GM12878 (cell line): ENCODE data around the gene CBR3. TPM values are rescaled to one million over a fixed set of nuclear protein-coding genes. Genes with fewer than 3 reads are reported as not detected.

ENCODE experiments used
- CHD4 ChIP-seq: fragments of 200-600 bp; sonication (generic); IDR thresholded peaks from 2 replicates; pipeline ENCODE4 v1.6.1; 2016; ENCODE audit warnings: mild to moderate bottlenecking
- ETV6 ChIP-seq, 2 experiments: fragments of 450-650 bp in 1 of 2; IDR thresholded peaks in 1 of 2; conservative IDR thresholded peaks in 1 of 2; 2 replicates each; pipeline ENCODE4 v1.6.1; 2014; ENCODE audit warnings: antibody characterized with exemption in 1 of 2, borderline replicate concordance in 1 of 2, low read depth in 1 of 2, mild to moderate bottlenecking in 1 of 2, moderate library complexity in 1 of 2
- GABPA ChIP-seq: IDR thresholded peaks from 2 replicates; pipeline ENCODE4 v1.6.1; 2014; ENCODE audit warnings: antibody characterized with exemption, low read depth, mild to moderate bottlenecking, inconsistent platforms
- MEF2B ChIP-seq: fragments of 450-650 bp; IDR thresholded peaks from 2 replicates; pipeline ENCODE4 v1.6.1; 2018; ENCODE audit warnings: mild to moderate bottlenecking, moderate library complexity; ENCODE audit not compliant: partially characterized antibody, poor library complexity, severe bottlenecking
- MXI1 ChIP-seq: fragments of 150-350 bp; IDR thresholded peaks from 2 replicates; pipeline ENCODE4 v1.6.1; 2011; ENCODE audit warnings: low read depth, mild to moderate bottlenecking, inconsistent platforms, low read length, improper control_type of control experiment
- MYC ChIP-seq: IDR thresholded peaks from 2 replicates; pipeline ENCODE4 v1.6.1; 2011; ENCODE audit warnings: mild to moderate bottlenecking, low read length, moderate library complexity, inconsistent platforms; ENCODE audit not compliant: insufficient read depth, insufficient replicate concordance, insufficient read length, severe bottlenecking
- POLR2AphosphoS2 ChIP-seq: IDR thresholded peaks from 2 replicates; pipeline ENCODE4 v1.6.1; 2011; ENCODE audit warnings: low read depth, mild to moderate bottlenecking, low read length, improper control_type of control experiment, moderate library complexity
- RAD51 ChIP-seq: fragments of 450-650 bp; IDR thresholded peaks from 2 replicates; pipeline ENCODE4 v1.6.1; 2016; ENCODE audit warnings: moderate library complexity, mild to moderate bottlenecking, inconsistent platforms
- RUNX3 ChIP-seq: IDR thresholded peaks from 2 replicates; pipeline ENCODE4 v1.6.1; 2012; ENCODE audit warnings: low read length, inconsistent platforms
- ZNF622 ChIP-seq: fragments of 450-650 bp; IDR thresholded peaks from 2 replicates; pipeline ENCODE4 v1.6.1; 2017; ENCODE audit warnings: mild to moderate bottlenecking, inconsistent platforms
- ZSCAN29 ChIP-seq: fragments of 450-650 bp; IDR thresholded peaks from 2 replicates; pipeline ENCODE4 v1.6.1; 2017; ENCODE audit warnings: mild to moderate bottlenecking, moderate library complexity
- ZZZ3 ChIP-seq: IDR thresholded peaks from 2 replicates; pipeline ENCODE4 v1.6.1; 2011; ENCODE audit warnings: low read depth; ENCODE audit not compliant: control insufficient read depth, insufficient read length
- polyA plus RNA-seq, 11 experiments: library from polyadenylated mRNA; depleted of rRNA in 4 of 11; unstranded in 6 of 11; stranded (reverse) in 5 of 11; fragments of >200 nt; fragmentation: Nextera tagmentation in 4 of 11; fragmentation: Illumina TruSeq in 1 of 11; extraction: Ambion mirVana in 4 of 11; extraction: Trizol in 1 of 11; gene quantifications; 1 replicate in 1 of 11; 2 replicates in 10 of 11; pipeline versions ENCODE4 v1.2.1 to v1.2.3, GENCODE V29; 2011 to 2016; ENCODE audit warnings: inconsistent platforms in 2 of 11, missing spikeins in 2 of 11, low read depth in 1 of 11
- total RNA-seq, 4 experiments: library from RNA; depleted of rRNA in 3 of 4; stranded (reverse); fragments of >200 nt in 3 of 4; fragmentation: Illumina TruSeq in 1 of 4; extraction: Trizol in 1 of 4; gene quantifications; 2 replicates each; pipeline versions ENCODE4 v1.2.1 to v1.2.3, GENCODE V29; 2013 to 2021
- TF ChIP-seq, protein P1 (sequence below): fragments of 450-650 bp; IDR thresholded peaks from 2 replicates; pipeline ENCODE4 v1.6.1; 2016; ENCODE audit warnings: mild to moderate bottlenecking, moderate library complexity, borderline replicate concordance
- TF ChIP-seq, protein P2 (sequence below): IDR thresholded peaks from 2 replicates; pipeline ENCODE4 v1.6.1; 2011; ENCODE audit warnings: borderline replicate concordance, low read depth, mild to moderate bottlenecking, moderate library complexity, mixed read lengths, low read length; ENCODE audit not compliant: insufficient read depth; ENCODE audit errors: extremely low read length

Gene CBR3
- total and polyA plus RNA-seq, 10 of the 15 experiments (the other 5 are each of a cell fraction or from before 2014, with no cell fraction given): 0.48 to 17.2 (median 11.2) TPM

DNA sequence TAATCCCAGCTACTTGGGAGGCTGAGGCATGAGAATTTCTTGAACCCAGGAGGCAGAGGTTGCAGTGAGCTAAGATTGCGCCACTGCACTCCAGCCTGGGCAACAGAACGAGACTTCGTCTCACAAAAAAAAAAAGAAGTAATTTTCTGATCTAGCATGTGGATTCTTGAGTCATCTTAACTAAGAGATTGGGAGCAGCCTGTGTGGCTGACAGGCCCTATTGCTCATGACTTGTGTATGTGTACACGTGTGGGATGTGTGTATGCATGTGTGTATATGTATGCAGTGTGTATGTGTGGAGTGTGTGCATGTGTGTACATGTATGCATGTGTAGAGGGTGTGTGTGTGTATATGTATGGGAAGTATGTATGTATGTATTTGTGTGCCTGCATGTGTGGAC, 51.2 kb downstream of the CBR3 start (continued):
- no peak for TF ChIP-seq ETV6 (conservative IDR thresholded peaks at IDR 0.05 in 1 of 2, IDR thresholded peaks at IDR 0.05 in 1 of 2; ENCODE audit: borderline replicate concordance in 1 of 2, low read depth in 1 of 2)
- TF ChIP-seq MYC: no peak
- TF ChIP-seq ZZZ3: no peak
- TF ChIP-seq ZNF622: no peak
- TF ChIP-seq POLR2AphosphoS2: no peak
- TF ChIP-seq, protein P1, sequence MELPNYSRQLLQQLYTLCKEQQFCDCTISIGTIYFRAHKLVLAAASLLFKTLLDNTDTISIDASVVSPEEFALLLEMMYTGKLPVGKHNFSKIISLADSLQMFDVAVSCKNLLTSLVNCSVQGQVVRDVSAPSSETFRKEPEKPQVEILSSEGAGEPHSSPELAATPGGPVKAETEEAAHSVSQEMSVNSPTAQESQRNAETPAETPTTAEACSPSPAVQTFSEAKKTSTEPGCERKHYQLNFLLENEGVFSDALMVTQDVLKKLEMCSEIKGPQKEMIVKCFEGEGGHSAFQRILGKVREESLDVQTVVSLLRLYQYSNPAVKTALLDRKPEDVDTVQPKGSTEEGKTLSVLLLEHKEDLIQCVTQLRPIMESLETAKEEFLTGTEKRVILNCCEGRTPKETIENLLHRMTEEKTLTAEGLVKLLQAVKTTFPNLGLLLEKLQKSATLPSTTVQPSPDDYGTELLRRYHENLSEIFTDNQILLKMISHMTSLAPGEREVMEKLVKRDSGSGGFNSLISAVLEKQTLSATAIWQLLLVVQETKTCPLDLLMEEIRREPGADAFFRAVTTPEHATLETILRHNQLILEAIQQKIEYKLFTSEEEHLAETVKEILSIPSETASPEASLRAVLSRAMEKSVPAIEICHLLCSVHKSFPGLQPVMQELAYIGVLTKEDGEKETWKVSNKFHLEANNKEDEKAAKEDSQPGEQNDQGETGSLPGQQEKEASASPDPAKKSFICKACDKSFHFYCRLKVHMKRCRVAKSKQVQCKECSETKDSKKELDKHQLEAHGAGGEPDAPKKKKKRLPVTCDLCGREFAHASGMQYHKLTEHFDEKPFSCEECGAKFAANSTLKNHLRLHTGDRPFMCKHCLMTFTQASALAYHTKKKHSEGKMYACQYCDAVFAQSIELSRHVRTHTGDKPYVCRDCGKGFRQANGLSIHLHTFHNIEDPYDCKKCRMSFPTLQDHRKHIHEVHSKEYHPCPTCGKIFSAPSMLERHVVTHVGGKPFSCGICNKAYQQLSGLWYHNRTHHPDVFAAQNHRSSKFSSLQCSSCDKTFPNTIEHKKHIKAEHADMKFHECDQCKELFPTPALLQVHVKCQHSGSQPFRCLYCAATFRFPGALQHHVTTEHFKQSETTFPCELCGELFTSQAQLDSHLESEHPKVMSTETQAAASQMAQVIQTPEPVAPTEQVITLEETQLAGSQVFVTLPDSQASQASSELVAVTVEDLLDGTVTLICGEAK: no peak
- no peak for TF ChIP-seq MXI1
- no peak for TF ChIP-seq RAD51
- TF ChIP-seq MEF2B: no peak
- TF ChIP-seq, protein P2, sequence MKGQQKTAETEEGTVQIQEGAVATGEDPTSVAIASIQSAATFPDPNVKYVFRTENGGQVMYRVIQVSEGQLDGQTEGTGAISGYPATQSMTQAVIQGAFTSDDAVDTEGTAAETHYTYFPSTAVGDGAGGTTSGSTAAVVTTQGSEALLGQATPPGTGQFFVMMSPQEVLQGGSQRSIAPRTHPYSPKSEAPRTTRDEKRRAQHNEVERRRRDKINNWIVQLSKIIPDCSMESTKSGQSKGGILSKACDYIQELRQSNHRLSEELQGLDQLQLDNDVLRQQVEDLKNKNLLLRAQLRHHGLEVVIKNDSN: no peak
- no peak for TF ChIP-seq ZSCAN29
- TF ChIP-seq GABPA: no peak
- no peak for TF ChIP-seq RUNX3
- no peak for TF ChIP-seq CHD4
- TF ChIP-seq, all 136 proteins: peak for 0
